Skeletal muscle satellite cell (primary cell): ENCODE measurements around the gene TAS2R3.
"Not testable (repeated sequence)": the region's sequence is repeated elsewhere in the genome, so short reads cannot be mapped to it uniquely, and the experiment has no call there.

ENCODE experiments used
- H3K27me3 ChIP-seq: 2 replicates; pipeline ENCODE4 v1.7.0; 2013; ENCODE audit warnings: low read length; ENCODE audit not compliant: control insufficient read depth, insufficient read depth
- H3K36me3 ChIP-seq: 2 replicates; pipeline ENCODE4 v1.7.0; 2013; ENCODE audit warnings: mild to moderate bottlenecking, control low read depth, low read length; ENCODE audit not compliant: insufficient read depth
- H3K4me1 ChIP-seq: 2 replicates; pipeline ENCODE4 v1.7.0; 2013; ENCODE audit warnings: low read length; ENCODE audit not compliant: control insufficient read depth, insufficient read depth
- H3K4me2 ChIP-seq: 2 replicates; pipeline ENCODE4 v1.7.0; 2013; ENCODE audit warnings: mild to moderate bottlenecking, low read length
- H3K4me3 ChIP-seq: 2 replicates; pipeline ENCODE4 v1.7.0; 2013; ENCODE audit warnings: low read length
- H3K9ac ChIP-seq: 2 replicates; pipeline ENCODE4 v1.7.0; 2013; ENCODE audit warnings: mild to moderate bottlenecking, low read depth, low read length, moderate library complexity
- H3K9me3 ChIP-seq: replicated peaks from 2 replicates; pipeline ENCODE4 v1.7.0; 2013; ENCODE audit warnings: mild to moderate bottlenecking, control low read depth, low read length

The TAS2R3 gene

DNA sequence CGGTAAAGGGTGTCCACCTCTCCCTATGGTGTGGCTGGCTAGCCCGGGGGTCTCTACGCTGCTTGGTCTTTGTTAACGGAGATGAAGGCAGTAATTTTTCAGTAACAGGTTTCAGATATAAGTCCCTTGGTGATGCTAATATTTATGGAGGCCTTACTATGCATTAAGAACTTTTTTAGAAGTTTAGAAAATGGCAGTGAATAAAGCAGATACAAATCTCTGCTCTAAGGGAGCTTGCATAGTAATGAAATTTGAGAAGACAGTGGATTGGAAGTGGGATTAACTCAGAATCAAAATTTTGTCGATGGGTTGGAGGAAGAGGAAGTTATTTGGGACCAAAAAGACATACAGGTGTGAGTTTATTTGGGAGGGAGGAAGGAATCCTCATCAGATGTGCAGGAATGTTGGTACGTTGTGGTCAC is 25.3 kb upstream of the TAS2R3 start:
- Histone ChIP-seq H3K36me3 (peaks cover 30% of the 10 kb centered on the region), H3K4me3 (peak overlapping the region; percentile 82), H3K4me2 (peak overlapping the region; percentile 83), H3K27me3 (no peaks in the 10 kb centered on the region), H3K9me3 (no peaks in the 10 kb centered on the region), H3K4me1 (peaks cover 15% of the 10 kb centered on the region), H3K9ac (peak overlapping the region; percentile 89)

GRCh38 chr7:141739250-141739649 is 24.6 kb upstream of the TAS2R3 start:
- Histone ChIP-seq H3K9ac (peak overlapping the region; percentile 89), H3K4me3 (peak overlapping the region; percentile 82), H3K4me1 (peaks cover 15% of the 10 kb centered on the region), H3K4me2 (peak overlapping the region; percentile 83), H3K27me3 (no peaks in the 10 kb centered on the region), H3K36me3 (peaks cover 36% of the 10 kb centered on the region), H3K9me3 (no peaks in the 10 kb centered on the region)

DNA sequence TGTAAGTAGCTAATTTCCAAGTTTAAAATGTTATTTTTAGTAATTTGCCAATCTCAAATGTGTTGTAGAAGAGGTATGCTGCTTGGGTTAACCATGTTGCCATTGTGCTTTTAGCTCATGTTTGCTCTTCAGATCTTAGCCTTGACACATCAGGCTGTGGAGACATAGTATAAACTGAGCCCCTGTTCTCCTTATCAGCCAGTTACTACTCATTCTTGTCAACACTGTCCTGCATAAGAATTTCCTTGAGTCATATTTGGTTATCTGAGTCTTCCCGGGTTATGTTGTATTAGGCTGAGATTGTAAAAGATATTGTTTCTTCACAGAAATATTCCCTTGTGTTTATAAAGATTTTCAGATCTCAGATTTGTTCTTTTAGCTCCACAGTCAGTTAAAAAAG is 21.7 kb upstream of the TAS2R3 start:
- H3K4me2 ChIP-seq, result no peak overlapping the region
- H3K36me3 ChIP-seq, result peaks cover 59% of the 10 kb centered on the region
- H3K4me3 ChIP-seq, result no peak overlapping the region
- H3K9ac ChIP-seq, result no peak overlapping the region
- peaks cover 12% of the 10 kb centered on the region for H3K4me1 ChIP-seq
- no peaks in the 10 kb centered on the region for H3K27me3 ChIP-seq
- H3K9me3 ChIP-seq, result no peaks in the 10 kb centered on the region

DNA sequence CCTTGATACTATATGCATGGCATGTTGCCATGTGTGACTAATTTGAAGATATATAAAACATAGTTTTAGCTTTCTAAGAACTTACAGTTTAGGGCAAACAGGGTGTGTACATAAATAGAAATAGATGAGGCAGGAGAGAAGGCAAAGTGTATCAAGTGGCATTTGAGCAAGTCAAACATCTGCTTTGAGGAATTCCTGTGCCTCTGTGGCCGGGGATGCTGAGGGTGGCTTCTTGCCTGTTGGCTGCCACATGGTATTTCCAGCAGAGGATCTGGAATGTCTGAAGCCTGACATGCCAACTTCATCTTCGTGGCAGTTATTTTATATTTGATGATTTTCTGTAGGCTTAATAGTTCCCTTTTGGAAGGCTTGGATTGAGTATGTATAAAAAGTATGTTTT is 19.8 kb upstream of the TAS2R3 start:
- Histone ChIP-seq H3K27me3 (no peaks in the 10 kb centered on the region), H3K4me1 (peaks cover 9% of the 10 kb centered on the region), H3K9me3 (no peaks in the 10 kb centered on the region), H3K9ac (no peak overlapping the region), H3K4me3 (no peak overlapping the region), H3K4me2 (no peak overlapping the region), H3K36me3 (peaks cover 74% of the 10 kb centered on the region)

GRCh38 chr7:141748396-141748795 is 15.5 kb upstream of the TAS2R3 start:
- H3K4me2 ChIP-seq, result no peak overlapping the region
- H3K4me3 ChIP-seq, result no peak overlapping the region
- H3K4me1 ChIP-seq, result no peaks in the 10 kb centered on the region
- peaks cover 87% of the 10 kb centered on the region for H3K36me3 ChIP-seq
- no peak overlapping the region for H3K9ac ChIP-seq
- H3K9me3 ChIP-seq, result peaks cover 3% of the 10 kb centered on the region
- no peaks in the 10 kb centered on the region for H3K27me3 ChIP-seq

GRCh38 chr7:141751904-141752303 is 12.0 kb upstream of the TAS2R3 start:
- not testable (repeated sequence) for H3K4me2 ChIP-seq, H3K4me1 ChIP-seq, H3K4me3 ChIP-seq, H3K9ac ChIP-seq, H3K27me3 ChIP-seq, H3K9me3 ChIP-seq
- peaks cover 69% of the 10 kb centered on the region for H3K36me3 ChIP-seq

GRCh38 chr7:141752634-141753033 is 11.3 kb upstream of the TAS2R3 start:
- Histone ChIP-seq H3K9ac (no peak overlapping the region), H3K4me3 (no peak overlapping the region), H3K36me3 (peaks cover 73% of the 10 kb centered on the region), H3K27me3 (no peaks in the 10 kb centered on the region), H3K4me2 (no peak overlapping the region), H3K9me3 (peaks cover 3% of the 10 kb centered on the region), H3K4me1 (no peaks in the 10 kb centered on the region)

DNA sequence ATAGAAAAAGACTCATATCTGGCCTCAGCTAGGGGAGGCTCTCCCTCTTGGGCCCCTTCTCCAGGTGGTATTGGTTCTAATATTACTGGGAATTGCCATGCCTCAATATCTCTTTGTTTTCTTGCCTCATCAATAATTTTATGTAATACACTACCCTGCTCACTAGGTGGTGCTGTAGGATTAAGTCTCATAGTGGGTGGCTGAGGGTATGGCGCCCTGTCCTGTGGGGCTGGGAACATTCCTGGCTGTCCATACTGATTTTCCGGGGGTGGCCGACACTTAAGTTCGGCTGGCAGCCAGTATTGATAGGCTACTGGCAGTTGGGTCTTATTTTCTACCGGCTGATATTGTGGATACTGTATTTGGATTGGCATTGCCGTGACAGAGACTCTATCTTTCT is 9.0 kb upstream of the TAS2R3 start:
- H3K4me3 ChIP-seq, result no peak overlapping the region
- H3K9me3 ChIP-seq, result peaks cover 3% of the 10 kb centered on the region
- H3K4me2 ChIP-seq, result no peak overlapping the region
- no peak overlapping the region for H3K9ac ChIP-seq
- no peaks in the 10 kb centered on the region for H3K27me3 ChIP-seq
- peaks cover 60% of the 10 kb centered on the region for H3K36me3 ChIP-seq
- H3K4me1 ChIP-seq, result no peaks in the 10 kb centered on the region

DNA sequence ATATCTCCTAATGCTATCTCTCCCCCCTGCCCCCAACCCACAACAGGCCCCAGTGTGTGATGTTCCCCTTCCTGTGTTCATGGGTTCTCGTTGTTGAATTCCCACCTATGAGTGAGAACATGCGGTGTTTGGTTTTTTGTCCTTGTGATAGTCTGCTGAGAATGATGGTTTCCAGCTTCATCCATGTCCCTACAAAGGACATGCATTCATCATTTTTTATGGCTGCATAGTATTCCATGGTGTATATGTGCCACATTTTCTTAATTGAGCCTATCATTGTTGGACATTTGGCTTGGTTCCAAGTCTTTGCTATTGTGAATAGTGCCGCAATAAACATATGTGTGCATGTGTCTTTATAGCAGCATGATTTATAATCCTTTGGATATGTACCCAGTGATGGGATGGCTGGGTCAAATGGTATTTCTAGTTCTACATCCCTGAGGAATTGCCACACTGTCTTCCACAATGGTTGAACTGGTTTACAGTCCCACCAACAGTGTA is 6.2 kb downstream of the TAS2R3 start:
- not testable (repeated sequence) for H3K9me3 ChIP-seq, H3K4me1 ChIP-seq, H3K36me3 ChIP-seq, H3K4me3 ChIP-seq, H3K4me2 ChIP-seq, H3K27me3 ChIP-seq, H3K9ac ChIP-seq

DNA sequence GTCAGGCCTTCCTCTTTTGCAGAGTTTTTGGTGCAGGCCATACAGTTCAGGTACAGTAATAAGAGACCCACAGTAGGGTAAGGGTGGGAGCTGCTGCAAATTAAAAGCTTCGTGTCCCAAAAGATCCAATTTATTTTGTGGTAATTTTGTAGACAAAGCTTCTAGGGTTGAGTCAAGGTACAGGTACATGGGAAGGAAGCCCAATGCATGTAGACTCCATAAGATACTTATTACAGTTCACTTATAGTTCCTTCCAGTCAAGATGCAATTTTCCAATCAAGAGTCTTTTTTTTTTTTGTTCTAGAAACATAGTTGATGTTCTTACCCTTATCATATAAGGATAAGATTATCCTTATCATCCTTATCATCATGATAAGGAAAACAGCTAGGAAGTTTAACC is 12.5 kb downstream of the TAS2R3 start, which contains the start of gene TAS2R4:
Gene TAS2R4 (plus strand): TSS at position 301 of the 400 bp plus-strand sequence. CDS start 1,815 bp downstream, outside the sequence.
- H3K9me3 ChIP-seq, result no peaks in the 10 kb centered on the region
- peaks cover 5% of the 10 kb centered on the region for H3K36me3 ChIP-seq
- H3K27me3 ChIP-seq, result no peaks in the 10 kb centered on the region
- H3K9ac ChIP-seq, result no peak within 1 kb of the TSS
- no peaks in the 10 kb centered on the region for H3K4me1 ChIP-seq
- no peak within 1 kb of the TSS for H3K4me3 ChIP-seq
- H3K4me2 ChIP-seq, result no peak within 1 kb of the TSS

- no peaks in the 10 kb centered on the region for H3K27me3 ChIP-seq
- H3K36me3 ChIP-seq, result no peaks in the 10 kb centered on the region
- H3K4me3 ChIP-seq, result no peak overlapping the region
These were observed 22.0 kb downstream of the TAS2R3 start for GRCh38 chr7:141785706-141786552.

GRCh38 chr7:141788296-141788695 is 24.4 kb downstream of the TAS2R3 start:
- Histone ChIP-seq H3K27me3 (no peaks in the 10 kb centered on the region), H3K4me1 (no peaks in the 10 kb centered on the region), H3K36me3 (no peaks in the 10 kb centered on the region), H3K4me2 (no peak overlapping the region), H3K9me3 (no peaks in the 10 kb centered on the region), H3K4me3 (no peak overlapping the region), H3K9ac (no peak overlapping the region)

More at GRCh38 chr7:141785706-141786552, 22.0 kb downstream of the TAS2R3 start:
- H3K4me1 ChIP-seq, result no peaks in the 10 kb centered on the region
- H3K9ac ChIP-seq, result no peak overlapping the region
- no peak overlapping the region for H3K4me2 ChIP-seq
- no peaks in the 10 kb centered on the region for H3K9me3 ChIP-seq
